H1 (cell line): Measurements from ENCODE around the gene H1-8. TPM values are rescaled to one million over a fixed set of nuclear protein-coding genes. Genes with fewer than 3 reads are reported as not detected.

Experiments used
- BACH1 ChIP-seq: IDR thresholded peaks from 2 replicates; pipeline ENCODE4 v1.6.1; 2012; ENCODE audit warnings: low read length, improper control_type of control experiment
- EZH2 ChIP-seq: fragments of 200-600 bp; sonication (generic); IDR thresholded peaks from 2 replicates; pipeline ENCODE4 v1.7.1; 2012; ENCODE audit warnings: low read depth, mild to moderate bottlenecking, moderate library complexity, low read length, inconsistent platforms; ENCODE audit not compliant: severe bottlenecking
- HDAC2 ChIP-seq, 2 experiments: fragments of 300-600 bp in 1 of 2; sonication (generic) in 1 of 2; IDR thresholded peaks; 2 replicates each; pipeline ENCODE4 v1.6.1; 2011 to 2012; ENCODE audit warnings: low read depth in 2 of 2, low read length in 2 of 2, mild to moderate bottlenecking in 2 of 2, moderate library complexity in 2 of 2, borderline replicate concordance in 1 of 2, inconsistent platforms in 1 of 2
- NANOG ChIP-seq: IDR thresholded peaks from 2 replicates; pipeline ENCODE4 v1.6.1; 2011; ENCODE audit warnings: low read length, low read depth, mild to moderate bottlenecking, inconsistent platforms; ENCODE audit not compliant: insufficient read depth, poor library complexity, severe bottlenecking
- POLR2AphosphoS5 ChIP-seq: IDR thresholded peaks from 2 replicates; pipeline ENCODE4 v1.6.1; 2011; ENCODE audit warnings: low read depth, low read length
- SUZ12 ChIP-seq: fragments of 200-600 bp; sonication (generic); IDR thresholded peaks from 2 replicates; pipeline ENCODE4 v1.6.1; 2012; ENCODE audit warnings: mild to moderate bottlenecking, inconsistent platforms, low read length, moderate library complexity, mixed read lengths
- polyA plus RNA-seq, 7 experiments: library from polyadenylated mRNA; depleted of rRNA in 3 of 7; stranded (reverse) in 5 of 7; unstranded in 2 of 7; fragments of >200 nt in 5 of 7; fragments of 200-250 nt in 2 of 7; gene quantifications; 1 replicate in 5 of 7; 2 replicates in 1 of 7; 4 replicates in 1 of 7; pipeline versions ENCODE4 v1.2.1 to v1.2.3, GENCODE V29; 2011 to 2013; ENCODE audit warnings: missing spikeins in 2 of 7, mixed read lengths in 2 of 7
- total RNA-seq: library from RNA; stranded (reverse); fragmentation: NEBNext Ultra II Directional; extraction: Animal tissue kit (Norgen Biotek cat#: 25700); gene quantifications from 2 replicates; pipeline ENCODE4 v1.2.1, GENCODE V29; 2021

The H1-8 gene
- total and polyA plus RNA-seq, 2 of the 8 experiments (the other 6 are each of a cell fraction or from before 2014, with no cell fraction given), result not detected

DNA sequence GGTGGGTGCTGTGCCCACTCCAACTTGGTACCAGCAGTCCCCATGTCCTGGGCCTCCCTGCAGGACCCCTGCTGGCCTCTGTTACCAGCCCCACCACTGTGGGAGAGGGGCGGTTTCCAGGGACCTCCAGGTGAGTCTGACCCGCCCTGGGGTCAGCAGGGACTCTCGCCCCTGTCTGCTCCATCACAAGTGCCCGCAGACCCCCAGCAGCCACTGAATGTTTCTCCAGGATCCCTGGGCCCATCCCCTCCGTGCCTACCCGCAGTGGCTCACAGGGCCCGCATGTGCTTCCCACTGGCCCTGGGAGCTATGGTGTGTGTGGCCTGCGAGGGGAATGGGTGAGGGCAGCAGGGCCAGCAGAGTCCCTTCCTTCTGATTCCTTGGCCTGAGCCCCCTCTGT is 24.4 kb upstream of the H1-8 start (continued):
- no peak for TF ChIP-seq NANOG
- no peak for TF ChIP-seq HDAC2 (IDR thresholded peaks at IDR 0.05; ENCODE audit: borderline replicate concordance in 1 of 2, low read depth in 2 of 2, low read length in 2 of 2)
- no peak for TF ChIP-seq EZH2
- no peak for TF ChIP-seq SUZ12
- TF ChIP-seq POLR2AphosphoS5, result no peak
- no peak for TF ChIP-seq BACH1
